Omental fat pad (tissue), 4 donors: Measurements from ENCODE around the gene INVS. TPM values are rescaled to one million over a fixed set of nuclear protein-coding genes. Genes with fewer than 3 reads are reported as not detected.

Experiments
- ATAC-seq: fragments of 150-250 bp; one replicate; pipeline ENCODE4 v1.9.1; 2016; ENCODE audit warnings: mild to moderate bottlenecking, moderate library complexity; ENCODE audit not compliant: low FRiP score
- DNase-seq: peaks from one replicate; pipeline ENCODE4 v3.0.0-alpha.2; 2019; ENCODE audit warnings: low spot score
- small RNA-seq: library from RNA; depleted of rRNA; stranded (forward); fragments of <200 nt; gene quantifications from one replicate; pipeline ENCODE3, GENCODE V24; 2016
- total RNA-seq, 4 donors: library from RNA; depleted of rRNA; stranded (reverse); fragments of >200 nt; gene quantifications; one replicate each; pipeline ENCODE4 v1.1.0, GENCODE V29; 2016
- TF ChIP-seq, protein P1 (sequence below), 3 donors: fragments of 450-650 bp; IDR thresholded peaks; one replicate each; pipeline ENCODE4 v1.5.1; 2016 to 2017; ENCODE audit warnings: antibody characterized with exemption in 3 of 3, mild to moderate bottlenecking in 3 of 3, moderate library complexity in 2 of 3

Gene INVS
- total RNA-seq, 4 donors from 2014 or later: 22.1 to 44.5 (median 26.3) TPM

GRCh38 chr9:100350188-100350587, 251.1 kb downstream of the INVS start:
- ATAC-seq (no peak), DNase-seq (no peak)
- TF ChIP-seq, protein P1, sequence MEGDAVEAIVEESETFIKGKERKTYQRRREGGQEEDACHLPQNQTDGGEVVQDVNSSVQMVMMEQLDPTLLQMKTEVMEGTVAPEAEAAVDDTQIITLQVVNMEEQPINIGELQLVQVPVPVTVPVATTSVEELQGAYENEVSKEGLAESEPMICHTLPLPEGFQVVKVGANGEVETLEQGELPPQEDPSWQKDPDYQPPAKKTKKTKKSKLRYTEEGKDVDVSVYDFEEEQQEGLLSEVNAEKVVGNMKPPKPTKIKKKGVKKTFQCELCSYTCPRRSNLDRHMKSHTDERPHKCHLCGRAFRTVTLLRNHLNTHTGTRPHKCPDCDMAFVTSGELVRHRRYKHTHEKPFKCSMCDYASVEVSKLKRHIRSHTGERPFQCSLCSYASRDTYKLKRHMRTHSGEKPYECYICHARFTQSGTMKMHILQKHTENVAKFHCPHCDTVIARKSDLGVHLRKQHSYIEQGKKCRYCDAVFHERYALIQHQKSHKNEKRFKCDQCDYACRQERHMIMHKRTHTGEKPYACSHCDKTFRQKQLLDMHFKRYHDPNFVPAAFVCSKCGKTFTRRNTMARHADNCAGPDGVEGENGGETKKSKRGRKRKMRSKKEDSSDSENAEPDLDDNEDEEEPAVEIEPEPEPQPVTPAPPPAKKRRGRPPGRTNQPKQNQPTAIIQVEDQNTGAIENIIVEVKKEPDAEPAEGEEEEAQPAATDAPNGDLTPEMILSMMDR (IDR thresholded peaks at IDR 0.05): no peak

Small RNA genes within 50 kb of the gene (small RNA-seq; reads per million reads assigned to genes)
- gene RN7SL75P: not detected

Other genes with a start within 250 kb of the INVS start
- gene STX17, start 192.6 kb upstream of the INVS start, total RNA-seq: 10 to 100 TPM; 18.1 to 51.1 (median 20.5) TPM
- gene ERP44, start 243 bp upstream of the INVS start, total RNA-seq: 10 to 100 TPM; 14.1 to 21.4 (median 16.1) TPM